ENCODE data around the gene TLE5.

DNA sequence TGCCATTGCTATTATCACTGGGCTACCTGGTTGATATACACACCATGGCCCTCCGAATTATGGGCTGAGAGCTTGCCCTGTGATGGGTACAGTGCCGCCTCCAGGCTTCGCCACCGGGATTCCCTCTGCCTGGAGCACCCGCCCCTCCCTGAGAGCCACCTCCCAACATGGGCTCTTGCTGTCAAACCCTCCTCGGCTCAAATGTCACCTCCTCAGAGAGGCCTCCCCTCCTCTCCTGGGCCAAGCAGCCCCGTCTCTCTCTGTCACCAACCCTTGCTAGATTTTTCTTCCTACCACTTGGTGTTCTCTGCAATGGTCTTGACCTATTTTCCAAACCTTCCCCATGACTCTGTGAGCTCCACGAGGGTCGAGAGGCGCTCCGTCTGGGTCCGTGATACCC, 21.0 kb downstream of the TLE5 start:
- TF ChIP-seq, protein P1, sequence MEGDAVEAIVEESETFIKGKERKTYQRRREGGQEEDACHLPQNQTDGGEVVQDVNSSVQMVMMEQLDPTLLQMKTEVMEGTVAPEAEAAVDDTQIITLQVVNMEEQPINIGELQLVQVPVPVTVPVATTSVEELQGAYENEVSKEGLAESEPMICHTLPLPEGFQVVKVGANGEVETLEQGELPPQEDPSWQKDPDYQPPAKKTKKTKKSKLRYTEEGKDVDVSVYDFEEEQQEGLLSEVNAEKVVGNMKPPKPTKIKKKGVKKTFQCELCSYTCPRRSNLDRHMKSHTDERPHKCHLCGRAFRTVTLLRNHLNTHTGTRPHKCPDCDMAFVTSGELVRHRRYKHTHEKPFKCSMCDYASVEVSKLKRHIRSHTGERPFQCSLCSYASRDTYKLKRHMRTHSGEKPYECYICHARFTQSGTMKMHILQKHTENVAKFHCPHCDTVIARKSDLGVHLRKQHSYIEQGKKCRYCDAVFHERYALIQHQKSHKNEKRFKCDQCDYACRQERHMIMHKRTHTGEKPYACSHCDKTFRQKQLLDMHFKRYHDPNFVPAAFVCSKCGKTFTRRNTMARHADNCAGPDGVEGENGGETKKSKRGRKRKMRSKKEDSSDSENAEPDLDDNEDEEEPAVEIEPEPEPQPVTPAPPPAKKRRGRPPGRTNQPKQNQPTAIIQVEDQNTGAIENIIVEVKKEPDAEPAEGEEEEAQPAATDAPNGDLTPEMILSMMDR (IDR thresholded peaks at IDR 0.05): no peak
- TF ChIP-seq POLR2A (IDR thresholded peaks at IDR 0.05): no peak
